ENCODE results near the gene GPR33. TPM values are rescaled to one million over a fixed set of nuclear protein-coding genes. Genes with fewer than 3 reads are reported as not detected.
"Not testable (repeated sequence)": the region's sequence is repeated elsewhere in the genome, so short reads cannot be mapped to it uniquely, and the experiment has no call there.

GPR33 gene
- total RNA-seq, 4 donors from 2014 or later, result 0.94 TPM; not detected in 3

DNA sequence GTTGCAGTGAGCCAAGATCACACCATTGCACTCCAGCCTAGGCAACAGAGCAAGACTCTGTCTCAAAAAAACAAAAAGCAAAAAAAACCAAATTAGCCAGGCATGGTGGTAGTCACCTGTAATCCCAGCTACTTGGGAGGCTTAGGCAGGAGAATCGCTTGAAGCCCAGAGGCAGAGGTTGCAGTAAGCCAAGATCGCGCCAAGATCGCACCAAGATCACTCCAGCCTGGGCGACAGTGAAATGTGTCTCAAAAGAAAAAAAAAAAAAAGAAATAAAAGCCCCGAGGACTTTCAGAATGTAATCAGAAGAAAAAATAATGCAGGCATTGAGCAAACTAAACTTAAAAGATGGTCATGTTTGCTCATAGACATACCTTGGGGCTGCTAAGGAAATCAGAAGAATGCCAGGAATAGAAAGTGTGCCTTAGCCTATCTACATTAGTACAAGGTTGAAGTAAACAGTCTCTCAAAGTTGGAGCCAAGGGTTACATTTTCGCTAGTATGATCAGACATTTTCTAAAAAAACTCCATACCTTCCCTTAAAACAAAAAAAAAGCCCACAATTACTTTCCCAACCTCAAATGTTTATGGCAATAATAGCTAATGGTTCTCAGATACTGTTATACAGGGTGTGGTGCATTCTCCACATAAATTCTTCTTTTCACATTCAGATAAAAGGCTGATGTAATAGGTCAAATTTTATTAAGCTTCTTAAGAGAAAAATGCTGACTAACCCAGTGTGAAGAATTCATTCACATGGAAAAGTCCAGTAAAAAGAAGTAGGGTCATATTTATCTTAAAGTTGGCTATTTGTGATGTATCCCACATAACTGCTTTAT lies 46.3 kb downstream of the GPR33 start:
- no peak for DNase-seq (ENCODE audit: low spot score in 2 of 2)
- WGBS, 2 donors, result 52 to 63% methylated on average over 6 to 7 of the region's 7 CpGs
- intact Hi-C loops (cut with DNase I; ENCODE audit: low total_unique reads), result no loop called here
- H3K4me3 ChIP-seq (ENCODE audit: low read depth, poor library complexity, severe bottlenecking), result no peak overlapping the region
- TF ChIP-seq CTCF (IDR thresholded peaks at IDR 0.05) (no peak), POLR2A (IDR thresholded peaks at IDR 0.05) (no peak)

DNA sequence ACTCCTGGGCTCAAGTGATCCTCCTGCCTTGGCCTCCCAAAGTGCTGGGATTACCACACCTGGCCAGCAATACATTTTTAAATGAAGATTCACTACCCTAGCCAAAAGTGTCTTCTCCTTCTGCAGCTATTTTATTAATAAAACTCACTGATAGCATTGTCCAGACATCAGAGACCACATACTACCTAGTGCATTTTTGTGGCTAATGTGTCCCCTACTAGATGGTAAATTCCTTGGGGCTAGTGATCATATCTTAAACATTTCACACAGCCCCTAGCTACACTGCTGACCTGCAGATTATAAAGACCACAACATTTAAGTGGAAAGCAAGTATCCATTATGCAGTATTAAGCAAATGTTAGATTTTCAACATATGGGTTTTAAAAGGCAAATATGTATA lies 47.6 kb downstream of the GPR33 start:
- no peak for DNase-seq (ENCODE audit: low spot score in 2 of 2)
- intact Hi-C loops (cut with DNase I; ENCODE audit: low total_unique reads), result no loop called here
- H3K4me3 ChIP-seq (ENCODE audit: low read depth, poor library complexity, severe bottlenecking), result no peak overlapping the region
- TF ChIP-seq POLR2A (IDR thresholded peaks at IDR 0.05) (no peak), CTCF (IDR thresholded peaks at IDR 0.05) (no peak)

- WGBS, 2 donors, result 74 to 81% methylated on average over 2 of the region's 2 CpGs
- TF ChIP-seq CTCF (IDR thresholded peaks at IDR 0.05) (no peak), POLR2A (IDR thresholded peaks at IDR 0.05) (no peak)
- H3K4me3 ChIP-seq (ENCODE audit: low read depth, poor library complexity, severe bottlenecking), result no peak overlapping the region
- no peak for DNase-seq (ENCODE audit: low spot score in 2 of 2)
- intact Hi-C loops (cut with DNase I; ENCODE audit: low total_unique reads), result no loop called here
Observed at GRCh38 chr14:31439561-31439960, 48.3 kb downstream of the GPR33 start.

DNA sequence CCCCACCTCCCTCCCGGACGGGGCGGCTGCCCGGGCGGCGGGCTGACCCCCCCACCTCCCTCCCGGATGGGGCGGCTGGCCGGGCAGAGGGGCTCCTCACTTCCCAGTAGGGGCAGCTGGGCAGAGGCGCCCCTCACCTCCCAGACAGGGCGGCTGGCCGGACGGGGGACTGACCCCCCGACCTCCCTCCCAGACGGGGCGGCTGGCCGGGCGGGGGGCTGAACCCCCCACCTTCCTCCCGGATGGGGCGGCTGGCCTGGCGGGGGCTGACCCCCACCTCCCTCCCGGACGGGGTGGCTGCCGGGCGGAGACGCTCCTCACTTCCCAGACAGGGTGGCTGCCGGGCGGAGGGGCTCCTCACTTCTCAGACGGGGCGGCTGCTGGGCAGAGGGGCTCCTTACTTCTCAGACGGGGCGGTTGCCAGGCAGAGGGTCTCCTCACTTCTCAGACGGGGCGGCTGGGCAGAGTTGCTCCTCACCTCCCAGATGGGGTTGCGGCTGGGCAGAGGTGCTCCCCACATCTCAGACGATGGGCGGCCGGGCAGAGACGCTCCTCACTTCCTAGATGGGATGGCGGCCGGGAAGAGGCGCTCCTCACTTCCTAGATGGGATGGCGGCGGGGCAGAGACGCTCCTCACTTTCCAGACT lies 50.7 kb downstream of the GPR33 start:
- intact Hi-C loops (cut with DNase I; ENCODE audit: low total_unique reads); H3K4me3 ChIP-seq (ENCODE audit: low read depth, poor library complexity, severe bottlenecking); DNase-seq (ENCODE audit: low spot score in 2 of 2): not testable (repeated sequence)
- 96 to 100% methylated on average over 1 to 10 of the region's 45 CpGs for WGBS, 2 donors

GRCh38 chr14:31435276-31435675 lies 52.6 kb downstream of the GPR33 start:
- no peak for DNase-seq (ENCODE audit: low spot score in 2 of 2)
- intact Hi-C loops (cut with DNase I; ENCODE audit: low total_unique reads), result no loop called here
- TF ChIP-seq CTCF (IDR thresholded peaks at IDR 0.05), result no peak
- no peak for TF ChIP-seq POLR2A (IDR thresholded peaks at IDR 0.05)
- no peak overlapping the region for H3K4me3 ChIP-seq (ENCODE audit: low read depth, poor library complexity, severe bottlenecking)

Other genes with a start within 250 kb of the GPR33 start
- gene HEATR5A, start 67.5 kb downstream of the GPR33 start, total RNA-seq, result 10 to 100 TPM in 2 of 4 donors, 1 to 10 TPM in 2; 7.3 to 11.6 (median 9.8) TPM
- 10 to 100 TPM; 14.2 to 26.8 (median 20.8) TPM for gene DTD2, start 30.5 kb downstream of the GPR33 start, total RNA-seq
- 1 to 10 TPM; 5.7 to 9.2 (median 7.2) TPM for gene NUBPL, start 73.4 kb upstream of the GPR33 start, total RNA-seq